Spleen (tissue), 7 donors: ENCODE data around the gene ZNF705A.

Experiments used
- CTCF ChIP-seq, 11 experiments: fragments of 200-600 bp in 7 of 11; fragments of 450-650 bp in 4 of 11; sonication (generic) in 4 of 11; IDR thresholded peaks in 8 of 11; conservative IDR thresholded peaks in 3 of 11; 1 replicate in 7 of 11; 2 replicates in 4 of 11; pipeline versions ENCODE4 v1.4.0 to v1.8.0; 2016 to 2021; ENCODE audit warnings: antibody characterized with exemption in 11 of 11, inconsistent platforms in 4 of 11, mild to moderate bottlenecking in 1 of 11
- POLR2A ChIP-seq, 3 donors: fragments of 450-650 bp; IDR thresholded peaks; one replicate each; pipeline ENCODE4 v1.5.1; 2017; ENCODE audit warnings: antibody characterized with exemption in 3 of 3, mild to moderate bottlenecking in 1 of 3
- POLR2AphosphoS5 ChIP-seq, 3 donors: sonication (generic); formaldehyde crosslinking; IDR thresholded peaks; one replicate each; pipeline ENCODE4 v1.5.1; 2017; ENCODE audit warnings: antibody characterized with exemption in 3 of 3
- donor health status: DM: no; HTN: no; CAD: no; lungs with moderate emphysema.
- donor health status: DM: no; HTN: no; CAD: no.
- donor health status: DM: no; HTN: no; CAD: no.

GRCh38 chr12:8154526-8154925 is 2.3 kb upstream of the ZNF705A start:
- TF ChIP-seq POLR2A (IDR thresholded peaks at IDR 0.05) (no peak), CTCF (IDR thresholded peaks at IDR 0.05 in 8 of 11, conservative IDR thresholded peaks at IDR 0.05 in 3 of 11) (no peak), POLR2AphosphoS5 (IDR thresholded peaks at IDR 0.05) (no peak)
